K562 (cell line): Measurements from ENCODE around the gene SMIM35.

Experiments used
- E2F5 ChIP-seq: sonication (generic); formaldehyde crosslinking; IDR thresholded peaks from 2 replicates; pipeline ENCODE4 v1.8.0; 2022; ENCODE audit warnings: mild to moderate bottlenecking, missing genetic modification reagents
- MCM3 ChIP-seq: fragments of 450-650 bp; IDR thresholded peaks from 2 replicates; pipeline ENCODE4 v1.6.1; 2016
- RAD51 ChIP-seq: fragments of 450-650 bp; IDR thresholded peaks from 2 replicates; pipeline ENCODE4 v1.7.1; 2016; ENCODE audit warnings: low read depth, mild to moderate bottlenecking, borderline replicate concordance
- SNRNP70 ChIP-seq: fragments of 200-400 bp; formaldehyde crosslinking; optimal IDR thresholded peaks from 2 replicates; pipeline ENCODE3; 2017; ENCODE audit warnings: low read depth, low read length
- SRF ChIP-seq, 2 experiments: fragments of 250-450, 450-650 bp in 1 of 2; sonication (Bioruptor Pico) in 1 of 2; sonication (generic) in 1 of 2; formaldehyde crosslinking; IDR thresholded peaks; 2 replicates each; pipeline versions ENCODE4 v1.5.0 to v1.5.1; 2020 to 2022; ENCODE audit warnings: mild to moderate bottlenecking in 1 of 2, missing genetic modification reagents in 1 of 2
- TAF1 ChIP-seq: IDR thresholded peaks from 2 replicates; pipeline ENCODE4 v1.6.1; 2011; ENCODE audit warnings: mild to moderate bottlenecking, low read length, moderate library complexity; ENCODE audit not compliant: insufficient read depth, control insufficient read depth, severe bottlenecking; ENCODE audit errors: extremely low read depth
- TARDBP ChIP-seq: fragments of 450-650 bp; IDR thresholded peaks from 2 replicates; pipeline ENCODE4 v1.6.1; 2016
- ZSCAN29 ChIP-seq: fragments of 450-650 bp; IDR thresholded peaks from 2 replicates; pipeline ENCODE4 v1.6.1; 2017

DNA sequence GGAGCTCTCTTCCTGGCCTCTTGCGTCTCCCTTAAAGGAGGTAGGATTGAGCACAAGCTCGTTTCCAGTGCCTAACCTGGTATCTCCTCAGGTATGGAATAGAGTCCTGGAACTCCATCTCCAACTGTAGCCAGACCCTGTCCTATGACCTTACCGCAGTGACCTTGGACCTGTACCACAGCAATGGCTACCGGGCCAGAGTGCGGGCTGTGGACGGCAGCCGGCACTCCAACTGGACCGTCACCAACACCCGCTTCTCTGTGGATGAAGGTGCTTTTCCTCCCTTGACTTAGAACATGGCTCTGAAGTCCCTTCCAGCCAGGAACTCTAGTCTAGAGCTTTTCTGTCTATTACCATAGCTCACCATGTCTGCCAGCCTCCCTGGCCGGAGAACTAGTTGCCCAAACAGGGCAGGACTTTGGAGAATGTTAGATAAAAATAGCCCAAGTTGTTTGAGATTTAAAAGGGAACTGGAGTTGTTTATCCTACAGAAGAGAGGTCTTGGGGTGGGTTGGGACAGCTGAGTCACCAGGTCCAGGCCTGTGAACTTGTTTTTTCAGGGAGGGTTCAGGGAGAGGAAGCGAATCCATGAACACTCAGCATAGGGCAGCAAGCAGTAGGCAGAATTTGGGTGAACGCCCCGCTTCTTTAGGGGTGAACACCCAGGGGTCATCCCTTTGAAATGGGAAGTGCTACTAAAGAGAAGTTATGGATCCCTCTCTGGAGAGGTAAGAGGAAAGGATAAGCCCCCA, 97.2 kb downstream of the SMIM35 start:
- TF ChIP-seq SNRNP70 (no peak), TARDBP (no peak), SRF (CRISPR knock-in tag; IDR thresholded peaks at IDR 0.05) (no peak), MCM3 (no peak), TAF1 (no peak), ZSCAN29 (no peak), RAD51 (no peak), E2F5 (CRISPR knock-in tag) (no peak)
